ENCODE results near the gene LPP. TPM values are rescaled to one million over a fixed set of nuclear protein-coding genes. Genes with fewer than 3 reads are reported as not detected.

Gene LPP
- total and polyA plus RNA-seq, 2 of the 4 experiments (the other 2 are of a cell fraction): 16.0 to 130 TPM

DNA sequence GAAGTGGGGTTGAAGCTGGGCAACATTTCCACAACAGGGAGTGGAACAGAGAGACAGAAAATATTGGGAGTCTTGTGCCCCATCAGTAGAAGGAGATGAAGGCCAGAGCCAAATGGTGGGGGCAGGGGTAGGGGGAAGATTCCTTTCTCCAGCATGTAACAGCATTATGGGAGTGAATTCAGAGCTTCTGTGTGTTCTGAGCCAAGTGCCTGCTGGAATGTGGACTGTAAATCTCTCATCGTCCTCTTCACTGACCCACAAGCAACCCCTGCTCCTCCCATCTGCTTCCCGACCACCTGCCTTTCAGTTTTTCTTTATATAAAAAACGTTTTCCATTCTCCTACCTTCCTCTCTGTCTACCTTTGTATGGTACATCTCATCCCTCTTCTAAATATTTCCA is 673.6 kb downstream of the LPP start:
- peaks cover 22% of the 10 kb centered on the region; the same call in 1 of the 2 replicates for H3K9me1 ChIP-seq (ENCODE audit: insufficient read depth, low read length)
- H3K4me3 ChIP-seq (ENCODE audit: insufficient read depth, low read depth, low read length): no peak overlapping the region
- H2AK9ac ChIP-seq (replicated peaks; ENCODE audit: low read depth, low read length, poor library complexity): no peak overlapping the region
- H2BK5ac ChIP-seq (ENCODE audit: low read depth, low read length, poor library complexity, severe bottlenecking): no peak overlapping the region
- H4K5ac ChIP-seq (ENCODE audit: low read depth, low read length): no peak overlapping the region
- in situ Hi-C loops (cut with MboI; ENCODE audit: low sequenced_read_pairs): no loop called here
- 100% methylated on average over 1 of the region's 3 CpGs; no CpG with 5 or more reads in 1 of the 2 experiments for WGBS, 2 experiments (ENCODE audit: extremely low coverage in 2 of 2, insufficient read length in 1 of 2)
- no peak overlapping the region for H3K4me2 ChIP-seq (ENCODE audit: low read depth, low read length)
- H3K18ac ChIP-seq (ENCODE audit: low read depth, low read length): no peak overlapping the region
- H3K36me3 ChIP-seq (ENCODE audit: control insufficient read depth, insufficient read depth, low read length): peaks cover 2% of the 10 kb centered on the region; the same call in 1 of the 2 replicates
- H4K20me1 ChIP-seq (ENCODE audit: insufficient read depth, low read length): peaks cover 20% of the 10 kb centered on the region; the same call in 1 of the 2 replicates
- no peak for TF ChIP-seq RCOR1 (IDR thresholded peaks at IDR 0.05; ENCODE audit: insufficient replicate concordance, low read length)
- no peak for TF ChIP-seq MXI1 (IDR thresholded peaks at IDR 0.05; ENCODE audit: borderline replicate concordance, low read depth, low read length)
- TF ChIP-seq, protein P1, sequence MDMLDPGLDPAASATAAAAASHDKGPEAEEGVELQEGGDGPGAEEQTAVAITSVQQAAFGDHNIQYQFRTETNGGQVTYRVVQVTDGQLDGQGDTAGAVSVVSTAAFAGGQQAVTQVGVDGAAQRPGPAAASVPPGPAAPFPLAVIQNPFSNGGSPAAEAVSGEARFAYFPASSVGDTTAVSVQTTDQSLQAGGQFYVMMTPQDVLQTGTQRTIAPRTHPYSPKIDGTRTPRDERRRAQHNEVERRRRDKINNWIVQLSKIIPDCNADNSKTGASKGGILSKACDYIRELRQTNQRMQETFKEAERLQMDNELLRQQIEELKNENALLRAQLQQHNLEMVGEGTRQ (IDR thresholded peaks at IDR 0.05; ENCODE audit: low read depth, low read length): no peak
- no peak for TF ChIP-seq CEBPB (IDR thresholded peaks at IDR 0.05; ENCODE audit: low read depth, low read length)
- TF ChIP-seq, protein P2, sequence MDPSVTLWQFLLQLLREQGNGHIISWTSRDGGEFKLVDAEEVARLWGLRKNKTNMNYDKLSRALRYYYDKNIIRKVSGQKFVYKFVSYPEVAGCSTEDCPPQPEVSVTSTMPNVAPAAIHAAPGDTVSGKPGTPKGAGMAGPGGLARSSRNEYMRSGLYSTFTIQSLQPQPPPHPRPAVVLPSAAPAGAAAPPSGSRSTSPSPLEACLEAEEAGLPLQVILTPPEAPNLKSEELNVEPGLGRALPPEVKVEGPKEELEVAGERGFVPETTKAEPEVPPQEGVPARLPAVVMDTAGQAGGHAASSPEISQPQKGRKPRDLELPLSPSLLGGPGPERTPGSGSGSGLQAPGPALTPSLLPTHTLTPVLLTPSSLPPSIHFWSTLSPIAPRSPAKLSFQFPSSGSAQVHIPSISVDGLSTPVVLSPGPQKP (IDR thresholded peaks at IDR 0.05; ENCODE audit: borderline replicate concordance, low read depth, low read length): no peak
- TF ChIP-seq SMC3 (IDR thresholded peaks at IDR 0.05; ENCODE audit: low read depth, low read length): no peak
- TF ChIP-seq FOS (IDR thresholded peaks at IDR 0.05; ENCODE audit: low read depth, low read length): no peak
- TF ChIP-seq CHD1 (IDR thresholded peaks at IDR 0.05; ENCODE audit: low read depth, low read length): no peak
- no peak for TF ChIP-seq MAZ (IDR thresholded peaks at IDR 0.05; ENCODE audit: borderline replicate concordance, low read depth, low read length)
- TF ChIP-seq, protein P3, sequence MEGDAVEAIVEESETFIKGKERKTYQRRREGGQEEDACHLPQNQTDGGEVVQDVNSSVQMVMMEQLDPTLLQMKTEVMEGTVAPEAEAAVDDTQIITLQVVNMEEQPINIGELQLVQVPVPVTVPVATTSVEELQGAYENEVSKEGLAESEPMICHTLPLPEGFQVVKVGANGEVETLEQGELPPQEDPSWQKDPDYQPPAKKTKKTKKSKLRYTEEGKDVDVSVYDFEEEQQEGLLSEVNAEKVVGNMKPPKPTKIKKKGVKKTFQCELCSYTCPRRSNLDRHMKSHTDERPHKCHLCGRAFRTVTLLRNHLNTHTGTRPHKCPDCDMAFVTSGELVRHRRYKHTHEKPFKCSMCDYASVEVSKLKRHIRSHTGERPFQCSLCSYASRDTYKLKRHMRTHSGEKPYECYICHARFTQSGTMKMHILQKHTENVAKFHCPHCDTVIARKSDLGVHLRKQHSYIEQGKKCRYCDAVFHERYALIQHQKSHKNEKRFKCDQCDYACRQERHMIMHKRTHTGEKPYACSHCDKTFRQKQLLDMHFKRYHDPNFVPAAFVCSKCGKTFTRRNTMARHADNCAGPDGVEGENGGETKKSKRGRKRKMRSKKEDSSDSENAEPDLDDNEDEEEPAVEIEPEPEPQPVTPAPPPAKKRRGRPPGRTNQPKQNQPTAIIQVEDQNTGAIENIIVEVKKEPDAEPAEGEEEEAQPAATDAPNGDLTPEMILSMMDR (conservative IDR thresholded peaks at IDR 0.05; ENCODE audit: low read depth, low read length): no peak
- no peak for TF ChIP-seq NFE2L2 (IDR thresholded peaks at IDR 0.05; ENCODE audit: low read depth, low read length)
- TF ChIP-seq POLR2A (IDR thresholded peaks at IDR 0.05; ENCODE audit: low read depth, low read length): no peak
- no peak for TF ChIP-seq RFX5 (IDR thresholded peaks at IDR 0.05; ENCODE audit: low read depth, low read length)
- no peak for TF ChIP-seq MAFK (IDR thresholded peaks at IDR 0.05; ENCODE audit: low read depth, low read length)
- TF ChIP-seq RAD21 (IDR thresholded peaks at IDR 0.05; ENCODE audit: low read length): no peak
- no peak for TF ChIP-seq BHLHE40 (IDR thresholded peaks at IDR 0.05; ENCODE audit: low read depth, low read length)
- H3K4me1 ChIP-seq (ENCODE audit: control insufficient read depth, insufficient read depth, low read length): peaks cover under 1% of the 10 kb centered on the region
- ChIA-PET POLR2A (ENCODE audit: unreplicated experiment) (no interaction called here), CTCF (interaction anchor here (0.6 kb wide), 1 partner anchor 588 kb away, joined by 4 read pairs; no protein-coding TSS in a partner anchor)
- H3K9me3 ChIP-seq (ENCODE audit: control insufficient read depth, insufficient read depth, low read length): no peaks in the 10 kb centered on the region
- H4K8ac ChIP-seq (ENCODE audit: low read depth in 2 of 2, low read length in 2 of 2): no peak overlapping the region
- H3K27me3 ChIP-seq (ENCODE audit: control insufficient read depth, insufficient read depth, low read length): no peaks in the 10 kb centered on the region
- H3K14ac ChIP-seq (replicated peaks; ENCODE audit: low read depth, low read length): no peak overlapping the region
- H2AK5ac ChIP-seq (ENCODE audit: low read depth, low read length): no peak overlapping the region
- dilution Hi-C loops (cut with HindIII; ENCODE audit: low sequenced_read_pairs, unreplicated experiment): no loop called here
- no peak overlapping the region for H3K23ac ChIP-seq (ENCODE audit: low read depth, low read length)
- no TSS peak for BruUV-seq (replicated peaks)
- H4K91ac ChIP-seq (ENCODE audit: insufficient read depth, low read depth, low read length): no peak overlapping the region
- H3K9ac ChIP-seq (ENCODE audit: low read depth, low read length): no peak overlapping the region
- DNase-seq (peak; percentile 21), ATAC-seq (ENCODE audit: low read depth) (peak; percentile 56)
- H2AFZ ChIP-seq (replicated peaks; ENCODE audit: low read length, poor library complexity): no peak overlapping the region
- no peak overlapping the region for H3K27ac ChIP-seq (ENCODE audit: insufficient read depth, low read length)
- no peak overlapping the region for H2BK120ac ChIP-seq (ENCODE audit: low read depth, low read length)
- intact Hi-C loops (cut with micrococcal nuclease): no loop called here
- no peak overlapping the region for H2BK20ac ChIP-seq (ENCODE audit: low read depth, low read length)
- H3K79me1 ChIP-seq (ENCODE audit: low read depth in 1 of 2, low read length in 2 of 2): peaks cover 38 to 70% of the 10 kb centered on the region in 2 experiments
- no peak overlapping the region for H3K56ac ChIP-seq (ENCODE audit: extremely low read depth, insufficient read depth, low read length)
- no peak overlapping the region for H2BK15ac ChIP-seq (ENCODE audit: low read depth, low read length)
- H3K4ac ChIP-seq (ENCODE audit: low read depth, low read length): no peak overlapping the region
